ENCODE data around the gene ADAMTS2. TPM values are rescaled to one million over a fixed set of nuclear protein-coding genes. Genes with fewer than 3 reads are reported as not detected.

Gene ADAMTS2
- total and polyA plus RNA-seq, 2 donors (not counting 3 experiments of a cell fraction or from before 2014, with no cell fraction given), result not detected

DNA sequence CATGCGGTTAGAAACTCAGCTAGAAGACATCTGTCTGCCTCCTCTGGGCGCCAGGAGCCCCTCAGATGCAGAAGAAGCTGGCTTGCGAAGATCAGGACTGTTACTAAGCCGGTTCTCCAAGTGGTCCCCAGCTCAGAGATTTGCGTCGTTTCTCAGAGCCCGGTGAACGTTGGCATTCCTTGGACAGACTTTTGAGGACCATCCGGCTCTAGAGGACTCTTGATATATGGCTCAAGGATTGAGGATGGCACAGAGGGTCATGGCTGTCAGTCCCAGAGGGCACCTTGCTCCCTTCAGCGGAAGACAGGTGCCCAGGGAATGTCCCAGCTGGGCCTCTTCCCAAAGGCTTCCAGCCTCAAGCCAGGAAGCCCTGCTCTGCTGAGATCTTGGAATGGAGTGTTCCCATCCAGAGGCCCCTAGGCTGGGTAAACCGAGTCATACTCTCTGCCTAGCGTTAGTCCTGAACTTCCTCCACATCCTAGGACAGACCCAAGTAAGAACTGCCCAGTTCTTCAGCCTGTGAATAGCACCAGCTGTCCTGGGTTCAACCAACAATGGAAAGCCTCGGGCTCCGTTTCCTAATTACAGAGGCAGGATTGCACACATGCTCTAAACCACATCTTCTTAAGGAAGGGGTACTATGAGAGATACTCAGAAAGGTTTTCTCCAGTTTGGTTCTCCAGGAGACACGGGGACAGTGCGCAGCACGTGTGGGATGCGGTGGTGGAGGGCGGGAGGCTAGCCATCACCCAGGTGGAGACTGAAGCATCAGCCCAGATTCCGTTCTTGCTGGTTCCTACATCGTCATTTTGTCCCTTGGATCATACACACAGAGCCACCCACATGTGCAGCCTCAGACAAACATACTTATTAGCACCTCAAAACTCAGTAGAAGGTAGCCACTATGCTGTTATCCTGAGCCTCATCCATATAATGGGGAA, 233.7 kb downstream of the ADAMTS2 start:
- Histone ChIP-seq H3K9me3 (replicated peaks; ENCODE audit: control insufficient read depth, insufficient read depth, low read length) (peaks cover 4% of the 10 kb centered on the region), H3K9me1 (replicated peaks; ENCODE audit: control insufficient read depth, extremely low read depth, insufficient read depth, low read length) (no peaks in the 10 kb centered on the region), H3K4me3 (replicated peaks in 1 of 3; ENCODE audit: insufficient read depth in 1 of 3, low read depth in 1 of 3, low read length in 3 of 3) (no peak overlapping the region), H2AFZ (ENCODE audit: low read depth, low read length) (no peak overlapping the region), H3K27me3 (ENCODE audit: control insufficient read depth in 2 of 2, insufficient read depth in 2 of 2, low read length in 2 of 2) (no peaks in the 10 kb centered on the region), H3K79me2 (ENCODE audit: control insufficient read depth, insufficient read depth, low read length) (no peaks in the 10 kb centered on the region), H3K4me2 (ENCODE audit: insufficient read depth, low read length) (no peak overlapping the region), H3K36me3 (ENCODE audit: control insufficient read depth in 2 of 2, extremely low read depth in 1 of 2, insufficient read depth in 2 of 2, low read length in 2 of 2) (no peaks in the 10 kb centered on the region), H3K4me1 (ENCODE audit: control insufficient read depth, extremely low read depth, insufficient read depth, low read length) (no peaks in the 10 kb centered on the region), H3K27ac (ENCODE audit: insufficient read depth, low read depth, low read length) (no peak overlapping the region), H3K9ac (replicated peaks; ENCODE audit: extremely low read depth, insufficient read depth, low read length) (no peak overlapping the region), H4K20me1 (replicated peaks; ENCODE audit: control insufficient read depth, extremely low read depth, insufficient read depth, low read length) (no peaks in the 10 kb centered on the region)
- no peak for DNase-seq (ENCODE audit: low read depth, low spot score)
- dilution Hi-C loops (cut with MboI; ENCODE audit: extremely low pct_ligation_motif_present, low sequenced_read_pairs), result no loop called here
- no peak for FAIRE-seq
- POLR2A ChIA-PET, result no interaction called here
- CTCF ChIA-PET, result no interaction called here
- intact Hi-C loops (cut with micrococcal nuclease), result no loop called here
- TF ChIP-seq POLR2AphosphoS5 (IDR thresholded peaks at IDR 0.05; ENCODE audit: insufficient read depth, low read depth, low read length) (no peak), JUN (IDR thresholded peaks at IDR 0.05; ENCODE audit: borderline replicate concordance, insufficient read depth, insufficient read length, low read depth) (no peak), FOS (IDR thresholded peaks at IDR 0.05; ENCODE audit: borderline replicate concordance, insufficient read depth, low read length) (no peak), POLR2A (IDR thresholded peaks at IDR 0.05; ENCODE audit: low read depth, low read length) (no peak)
- no TSS peak for BruUV-seq (replicated peaks)

DNA sequence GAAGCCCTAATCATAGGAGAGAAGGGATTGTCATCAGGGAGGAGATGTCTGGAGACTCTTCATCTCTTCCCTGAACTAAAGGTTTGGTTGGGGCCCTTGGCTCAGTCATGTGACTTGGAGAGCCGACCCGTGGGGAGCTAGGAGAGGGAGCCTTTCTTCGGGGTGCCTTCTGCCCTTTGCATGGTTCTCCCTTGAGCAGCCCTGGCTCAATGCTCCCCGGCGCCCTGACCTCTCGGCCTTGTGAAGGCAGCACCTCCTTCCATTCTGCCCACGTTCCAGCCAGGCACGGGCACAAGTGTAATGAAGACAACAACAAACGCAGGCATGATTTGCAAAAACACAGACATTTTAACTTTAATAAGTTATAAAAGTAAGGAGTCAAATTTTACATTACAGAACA, 234.7 kb downstream of the ADAMTS2 start:
- TF ChIP-seq GATA2 (IDR thresholded peaks at IDR 0.05; ENCODE audit: insufficient read depth, insufficient read length, low read depth, low read length), result no peak
- no peak for TF ChIP-seq JUN (IDR thresholded peaks at IDR 0.05; ENCODE audit: borderline replicate concordance, insufficient read depth, insufficient read length, low read depth)
- TF ChIP-seq POLR2A (IDR thresholded peaks at IDR 0.05; ENCODE audit: low read depth, low read length), result no peak
- TF ChIP-seq, protein P1, sequence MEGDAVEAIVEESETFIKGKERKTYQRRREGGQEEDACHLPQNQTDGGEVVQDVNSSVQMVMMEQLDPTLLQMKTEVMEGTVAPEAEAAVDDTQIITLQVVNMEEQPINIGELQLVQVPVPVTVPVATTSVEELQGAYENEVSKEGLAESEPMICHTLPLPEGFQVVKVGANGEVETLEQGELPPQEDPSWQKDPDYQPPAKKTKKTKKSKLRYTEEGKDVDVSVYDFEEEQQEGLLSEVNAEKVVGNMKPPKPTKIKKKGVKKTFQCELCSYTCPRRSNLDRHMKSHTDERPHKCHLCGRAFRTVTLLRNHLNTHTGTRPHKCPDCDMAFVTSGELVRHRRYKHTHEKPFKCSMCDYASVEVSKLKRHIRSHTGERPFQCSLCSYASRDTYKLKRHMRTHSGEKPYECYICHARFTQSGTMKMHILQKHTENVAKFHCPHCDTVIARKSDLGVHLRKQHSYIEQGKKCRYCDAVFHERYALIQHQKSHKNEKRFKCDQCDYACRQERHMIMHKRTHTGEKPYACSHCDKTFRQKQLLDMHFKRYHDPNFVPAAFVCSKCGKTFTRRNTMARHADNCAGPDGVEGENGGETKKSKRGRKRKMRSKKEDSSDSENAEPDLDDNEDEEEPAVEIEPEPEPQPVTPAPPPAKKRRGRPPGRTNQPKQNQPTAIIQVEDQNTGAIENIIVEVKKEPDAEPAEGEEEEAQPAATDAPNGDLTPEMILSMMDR (IDR thresholded peaks at IDR 0.05; ENCODE audit: extremely low read depth in 1 of 2, insufficient read depth in 1 of 2, low read depth in 1 of 2, low read length in 2 of 2), result no peak
- no peak for TF ChIP-seq FOS (IDR thresholded peaks at IDR 0.05; ENCODE audit: borderline replicate concordance, insufficient read depth, low read length)
- TF ChIP-seq MAX (IDR thresholded peaks at IDR 0.05; ENCODE audit: insufficient read depth, insufficient read length), result no peak
- no peak for TF ChIP-seq POLR2AphosphoS5 (IDR thresholded peaks at IDR 0.05; ENCODE audit: insufficient read depth, low read depth, low read length)
- TF ChIP-seq MYC (IDR thresholded peaks at IDR 0.05; ENCODE audit: low read depth, low read length), result no peak
- no peak for TF ChIP-seq EZH2 (IDR thresholded peaks at IDR 0.05; ENCODE audit: borderline replicate concordance, low read depth, low read length, severe bottlenecking)
- Histone ChIP-seq H3K27me3 (ENCODE audit: control insufficient read depth in 2 of 2, insufficient read depth in 2 of 2, low read length in 2 of 2) (no peaks in the 10 kb centered on the region), H4K20me1 (replicated peaks; ENCODE audit: control insufficient read depth, extremely low read depth, insufficient read depth, low read length) (no peaks in the 10 kb centered on the region), H2AFZ (ENCODE audit: low read depth, low read length) (no peak overlapping the region), H3K27ac (ENCODE audit: insufficient read depth, low read depth, low read length) (no peak overlapping the region), H3K9me1 (replicated peaks; ENCODE audit: control insufficient read depth, extremely low read depth, insufficient read depth, low read length) (no peaks in the 10 kb centered on the region), H3K9ac (replicated peaks; ENCODE audit: extremely low read depth, insufficient read depth, low read length) (no peak overlapping the region), H3K79me2 (ENCODE audit: control insufficient read depth, insufficient read depth, low read length) (no peaks in the 10 kb centered on the region), H3K9me3 (replicated peaks; ENCODE audit: control insufficient read depth, insufficient read depth, low read length) (peaks cover 4% of the 10 kb centered on the region), H3K4me1 (ENCODE audit: control insufficient read depth, extremely low read depth, insufficient read depth, low read length) (no peaks in the 10 kb centered on the region), H3K36me3 (ENCODE audit: control insufficient read depth in 2 of 2, extremely low read depth in 1 of 2, insufficient read depth in 2 of 2, low read length in 2 of 2) (no peaks in the 10 kb centered on the region), H3K4me2 (ENCODE audit: insufficient read depth, low read length) (no peak overlapping the region), H3K4me3 (replicated peaks in 1 of 3; ENCODE audit: insufficient read depth in 1 of 3, low read depth in 1 of 3, low read length in 3 of 3) (no peak overlapping the region)
- DNase-seq (ENCODE audit: low read depth, low spot score) (no peak), FAIRE-seq (no peak)
- no TSS peak for BruUV-seq (replicated peaks)
- dilution Hi-C loops (cut with MboI; ENCODE audit: extremely low pct_ligation_motif_present, low sequenced_read_pairs) (no loop called here), intact Hi-C loops (cut with micrococcal nuclease) (no loop called here)
- CTCF ChIA-PET, result no interaction called here
- POLR2A ChIA-PET, result no interaction called here
